NAMALWA (cell line): ENCODE measurements around the gene IL1RAPL1.
"Not testable (repeated sequence)": the region's sequence is repeated elsewhere in the genome, so short reads cannot be mapped to it uniquely, and the experiment has no call there.

Experiments used
- DNase-seq: peaks from one replicate; pipeline ENCODE4 v3.0.0-alpha.2; 2015; ENCODE audit warnings: low spot score

The IL1RAPL1 gene

DNA sequence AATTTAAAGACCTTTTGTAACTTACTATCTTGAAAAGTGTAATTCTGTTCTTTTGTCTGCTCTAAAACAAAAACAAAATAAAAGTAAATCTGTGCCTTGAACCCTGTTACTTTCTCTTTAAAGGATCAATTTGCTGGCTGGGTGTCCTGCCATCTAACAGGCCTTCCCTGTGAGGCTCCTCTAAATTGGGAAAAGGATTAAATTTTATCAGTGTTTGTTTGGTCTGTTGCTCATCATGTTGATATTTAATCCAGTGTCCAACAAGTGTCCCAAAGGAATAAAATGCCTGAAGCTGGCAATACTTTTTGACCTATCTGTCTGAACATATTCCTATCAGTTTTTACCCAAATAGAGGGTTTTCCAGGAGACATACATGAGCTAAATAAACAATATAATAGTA is 688.7 kb downstream of the IL1RAPL1 start:
- DNase-seq: no peak

DNA sequence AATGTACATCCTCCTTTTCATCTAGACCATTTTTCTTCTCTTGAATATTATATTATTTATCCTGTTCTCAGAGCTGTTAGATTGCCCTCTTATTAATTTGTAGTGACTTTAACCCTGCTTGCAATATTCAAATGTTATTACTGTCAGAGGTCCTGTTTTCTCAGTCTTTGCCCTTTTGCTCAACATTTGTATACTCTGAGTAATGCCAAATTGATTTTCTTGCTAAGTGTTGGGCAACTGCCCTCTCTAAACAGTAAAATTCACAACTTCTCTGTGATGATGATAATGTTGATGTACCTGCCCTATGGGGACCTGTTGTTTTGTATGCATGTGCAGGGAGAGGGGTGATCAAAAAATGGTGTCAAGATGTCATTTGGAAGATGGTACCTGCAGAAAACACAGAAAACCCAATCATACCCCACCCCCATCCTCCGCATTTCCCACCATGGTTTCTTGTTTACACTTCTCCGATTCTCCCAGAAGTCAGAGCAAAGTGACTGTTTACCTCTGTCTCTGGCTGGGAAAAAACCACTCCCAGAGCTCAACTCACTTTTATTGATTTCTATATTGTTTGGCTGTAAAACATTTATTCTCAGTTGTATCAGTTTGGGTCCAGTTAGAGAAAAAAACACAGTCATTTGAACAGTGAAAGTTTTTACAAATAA is 694.0 kb downstream of the IL1RAPL1 start:
- DNase-seq: no peak

DNA sequence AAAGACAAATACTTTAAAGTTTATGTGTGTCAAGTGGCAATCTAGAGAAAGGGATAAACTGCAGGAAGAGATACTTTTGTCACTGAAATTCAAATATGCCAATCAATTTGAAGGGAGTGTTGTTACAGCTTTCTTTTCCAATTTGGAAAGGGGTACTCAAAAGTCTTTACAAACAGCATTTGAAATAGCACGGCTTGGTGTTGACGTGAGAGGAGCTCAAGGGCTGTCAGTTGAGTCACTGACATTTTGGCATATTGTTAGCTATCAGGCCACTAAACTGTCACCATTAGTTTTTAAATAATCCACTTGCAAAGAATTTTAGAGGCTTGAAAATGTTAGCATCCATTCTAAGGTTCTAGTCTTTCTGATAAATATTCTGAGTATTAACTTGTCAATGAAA is 698.4 kb downstream of the IL1RAPL1 start:
- DNase-seq: no peak

DNA sequence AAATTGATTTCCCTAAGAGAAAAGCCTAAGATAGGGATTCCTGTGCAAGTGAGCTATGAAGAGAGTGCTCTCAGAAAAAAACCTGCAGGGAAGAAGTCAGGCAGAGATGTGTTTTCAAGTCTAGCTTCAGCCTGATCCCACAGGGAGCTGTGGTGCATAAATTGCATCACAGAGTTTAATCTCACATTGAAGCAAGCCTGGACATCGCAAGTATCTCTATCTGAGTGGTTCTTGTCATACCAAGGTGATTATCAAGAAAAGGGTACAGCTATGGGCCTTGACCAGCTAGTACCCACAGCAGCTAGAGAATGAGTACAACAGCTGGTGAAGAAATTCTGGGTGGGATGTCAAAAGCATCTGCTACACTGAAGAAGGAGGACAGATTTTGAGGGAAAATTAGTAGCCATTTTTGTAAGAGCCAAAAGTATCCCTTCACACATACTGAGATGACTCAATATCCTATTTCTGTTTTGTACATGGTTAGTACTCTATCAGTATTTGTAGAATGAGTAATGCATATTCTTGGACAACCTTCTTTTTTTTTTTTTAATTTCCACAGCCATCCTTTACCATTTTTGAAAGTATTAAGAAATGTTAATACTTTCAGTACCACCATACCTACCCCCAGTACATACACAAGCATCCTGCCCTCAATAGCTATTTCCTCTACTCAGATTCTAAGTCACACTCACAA is 708.9 kb downstream of the IL1RAPL1 start:
- no peak for DNase-seq

DNA sequence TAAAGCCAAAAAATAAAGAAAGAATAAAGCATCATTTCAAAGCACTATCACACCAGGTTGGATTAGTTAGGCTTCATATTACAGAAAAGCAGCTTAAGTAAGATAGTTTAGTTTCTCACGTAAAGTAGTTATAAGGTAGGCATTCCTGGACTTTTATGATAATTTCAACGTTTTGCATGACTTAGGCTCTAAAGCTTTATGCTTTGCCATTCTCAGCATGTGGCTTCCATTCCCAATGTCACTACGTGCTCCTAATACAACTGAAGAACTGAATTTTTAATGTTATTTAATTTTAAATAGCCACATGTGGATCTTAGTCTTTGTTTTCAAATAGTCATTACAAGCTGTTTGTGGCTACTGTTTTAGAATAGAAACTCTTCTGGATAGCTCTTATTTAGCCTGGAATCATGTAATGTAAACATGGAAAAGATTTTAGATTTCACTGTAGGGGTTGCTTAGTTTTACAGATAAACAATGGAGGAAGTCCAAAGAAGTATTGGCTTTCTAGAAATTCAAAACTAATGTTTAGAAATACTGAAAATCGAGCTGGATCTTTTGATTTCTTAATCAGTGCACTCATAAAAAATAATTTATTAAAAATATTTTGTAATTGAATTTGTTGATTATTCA is 710.0 kb downstream of the IL1RAPL1 start:
- no peak for DNase-seq

DNA sequence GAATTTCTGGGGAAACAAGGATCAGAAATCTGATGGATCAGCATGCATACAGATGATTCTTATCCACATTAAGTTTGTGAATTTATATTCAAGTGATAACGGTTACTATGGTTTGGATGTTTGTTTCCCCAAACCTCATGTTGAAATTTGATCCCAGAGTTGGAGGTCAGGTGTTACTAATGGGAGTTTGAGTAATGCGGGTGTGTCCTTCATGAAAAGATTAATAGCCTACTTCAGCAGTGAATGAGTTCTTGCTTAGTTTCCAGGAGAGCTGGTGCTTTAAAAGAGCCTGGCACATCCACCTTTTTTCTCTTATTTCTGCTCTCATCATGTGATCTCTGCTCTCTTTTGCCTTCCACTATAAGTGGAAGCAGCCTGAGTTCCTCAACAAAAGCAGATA is 712.4 kb downstream of the IL1RAPL1 start:
- no peak for DNase-seq

DNA sequence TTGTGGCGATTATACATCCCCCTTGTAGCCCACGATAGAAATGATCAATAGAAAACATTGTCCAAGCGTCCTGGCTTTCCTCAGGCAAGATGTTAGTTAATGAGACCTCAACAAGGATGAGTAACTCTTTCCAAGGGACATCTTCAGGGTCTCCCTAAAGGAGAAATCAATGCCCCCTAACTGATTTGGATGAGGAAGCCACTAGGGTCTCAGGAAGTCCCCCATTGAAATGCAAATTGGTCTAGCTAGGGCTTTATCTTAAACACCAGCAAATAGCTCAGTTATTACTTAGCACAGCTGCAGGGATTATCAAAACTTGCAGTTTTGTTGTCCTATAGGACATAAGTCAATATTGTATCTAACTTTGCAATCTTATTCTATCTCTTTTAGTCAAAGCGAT is 721.5 kb downstream of the IL1RAPL1 start:
- no peak for DNase-seq

DNA sequence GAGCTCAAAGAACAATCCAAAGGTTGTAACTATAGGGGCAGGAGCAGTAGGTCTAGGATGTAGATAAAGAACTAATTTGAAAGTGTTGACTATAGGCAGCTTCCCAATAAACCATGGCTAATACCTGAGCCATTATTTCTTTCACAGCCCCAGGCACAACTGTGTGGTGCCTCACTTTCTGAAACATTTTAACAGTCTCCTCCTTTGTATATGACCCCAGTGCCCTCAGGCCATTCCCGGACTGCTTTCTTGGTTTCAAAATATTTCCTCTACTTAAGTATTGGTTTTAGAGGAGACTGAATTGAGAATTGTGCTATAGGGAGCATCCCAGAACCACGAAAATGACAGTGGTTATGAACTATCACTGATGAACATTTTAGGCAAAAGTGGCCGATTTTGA is 728.7 kb downstream of the IL1RAPL1 start:
- no peak for DNase-seq

DNA sequence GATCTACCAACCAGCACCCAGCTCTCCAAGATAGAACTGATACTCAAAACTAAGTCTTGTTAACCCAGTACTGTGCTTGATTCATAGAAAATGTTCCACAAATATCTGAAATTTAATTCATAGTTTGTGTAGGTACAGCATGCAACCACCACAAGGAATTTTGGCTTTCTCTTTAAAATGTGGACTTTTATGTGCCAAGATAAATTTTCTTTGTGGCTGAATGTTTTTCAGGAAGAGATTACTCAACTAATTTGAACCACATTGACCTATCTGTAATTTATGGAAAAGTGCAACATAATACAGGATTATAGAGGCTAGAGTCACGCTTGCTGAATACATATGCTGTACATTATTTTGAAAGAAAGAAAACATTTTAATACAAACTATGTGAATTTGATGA is 730.8 kb downstream of the IL1RAPL1 start:
- DNase-seq: no peak

DNA sequence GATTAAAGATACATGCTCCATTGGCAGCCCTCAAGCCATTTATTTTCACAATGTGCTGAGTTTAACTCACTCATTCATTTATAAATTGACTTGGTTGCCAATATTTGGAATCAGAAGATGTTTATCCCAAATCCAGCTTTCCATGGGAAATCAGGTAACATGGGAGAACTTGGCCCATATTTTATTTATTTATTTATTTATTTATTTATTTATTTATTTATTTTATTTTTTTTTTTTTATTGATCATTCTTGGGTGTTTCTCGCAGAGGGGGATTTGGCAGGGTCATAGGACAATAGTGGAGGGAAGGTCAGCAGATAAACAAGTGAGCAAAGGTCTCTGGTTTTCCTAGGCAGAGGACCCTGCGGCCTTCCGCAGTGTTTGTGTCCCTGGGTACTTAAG is 745.2 kb downstream of the IL1RAPL1 start:
- not testable (repeated sequence) for DNase-seq

DNA sequence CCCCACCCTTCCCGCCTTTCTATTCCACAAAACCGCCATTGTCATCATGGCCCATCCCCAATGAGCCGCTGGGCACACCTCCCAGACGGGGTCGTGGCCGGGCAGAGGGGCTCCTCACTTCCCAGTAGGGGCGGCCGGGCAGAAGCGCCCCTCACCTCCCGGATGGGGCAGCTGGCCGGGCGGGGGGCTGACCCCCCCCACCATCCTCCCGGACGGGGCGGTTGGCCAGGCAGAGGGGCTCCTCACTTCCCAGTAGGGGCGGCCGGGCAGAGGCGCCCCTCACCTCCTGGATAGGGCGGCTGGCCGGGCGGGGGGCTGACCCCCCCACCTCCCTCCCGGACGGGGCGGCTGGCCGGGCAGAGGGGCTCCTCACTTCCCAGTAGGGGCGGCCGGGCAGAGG is 745.8 kb downstream of the IL1RAPL1 start:
- not testable (repeated sequence) for DNase-seq

DNA sequence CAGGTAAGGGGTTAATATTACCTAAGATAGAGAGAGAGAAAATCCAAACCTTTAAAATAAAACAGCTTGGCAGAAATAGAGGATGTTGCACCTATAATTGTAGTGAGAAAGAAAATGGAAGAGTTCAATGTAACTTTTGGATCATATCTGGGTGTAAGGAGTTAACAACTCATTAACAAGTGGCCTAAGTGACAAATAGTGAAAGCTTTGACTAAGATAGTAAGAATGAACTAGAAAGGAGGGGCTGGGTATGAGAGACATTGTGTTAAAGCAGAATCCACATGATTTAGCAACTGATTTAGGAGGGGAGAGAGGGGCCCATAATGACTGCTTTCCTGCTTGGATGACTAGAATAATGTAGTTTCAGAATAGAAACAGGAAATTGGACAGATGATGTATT is 761.0 kb downstream of the IL1RAPL1 start:
- no peak for DNase-seq

DNA sequence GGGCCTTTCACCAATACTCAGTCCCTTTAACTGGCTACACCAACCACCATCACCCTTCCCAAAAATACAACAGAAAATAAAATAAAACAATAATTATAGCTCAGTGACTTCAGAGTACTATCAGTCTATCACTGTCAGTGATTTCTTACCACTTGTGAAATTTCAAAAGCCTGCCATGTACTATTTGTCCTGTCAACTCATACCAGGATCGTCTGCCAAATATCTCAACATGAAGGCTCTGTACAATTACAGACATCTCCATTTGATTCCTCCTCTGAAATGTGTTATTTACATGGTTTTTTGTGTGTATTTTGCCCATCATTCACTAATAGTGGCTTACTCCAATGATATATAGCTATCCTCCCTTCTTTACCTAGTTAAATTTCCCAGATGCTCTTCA is 772.0 kb downstream of the IL1RAPL1 start:
- DNase-seq: no peak

DNA sequence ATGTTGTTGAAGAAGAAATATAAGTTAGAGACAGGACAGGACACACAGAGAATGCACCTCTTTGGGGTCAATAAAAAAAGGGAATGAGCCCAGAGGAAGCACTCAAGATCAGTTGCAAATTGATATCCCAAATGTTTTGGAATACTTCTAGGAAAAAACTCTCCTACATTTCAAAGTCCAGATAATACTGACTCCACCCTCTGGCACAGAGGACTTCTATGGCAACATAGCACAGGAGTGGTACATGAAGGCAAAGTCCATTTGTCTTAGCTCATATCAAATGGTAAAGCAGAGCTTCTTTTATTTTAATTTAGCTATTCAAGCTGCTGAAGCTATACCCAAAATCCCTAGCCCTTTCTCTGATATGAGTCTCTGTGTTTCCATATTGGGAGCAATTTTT is 787.5 kb downstream of the IL1RAPL1 start:
- DNase-seq: not testable (repeated sequence)

DNA sequence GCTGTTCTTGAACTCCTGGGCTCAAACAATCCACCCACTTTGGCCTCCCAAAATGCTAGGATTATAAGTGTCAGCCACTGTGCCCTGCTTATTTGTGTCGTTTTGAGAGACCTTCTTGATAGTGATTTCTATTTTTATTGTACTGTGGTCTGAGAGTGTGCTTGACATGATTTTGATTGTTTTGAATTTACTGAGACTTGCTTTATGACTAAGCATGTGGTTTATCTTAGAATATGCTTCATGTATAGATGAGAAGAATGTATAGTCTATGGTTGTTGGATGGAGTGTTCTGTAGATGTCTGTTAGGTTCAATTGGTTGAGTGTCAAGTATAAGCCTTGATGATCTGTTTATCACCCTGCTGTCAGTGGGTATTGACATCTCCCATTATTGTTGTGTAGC is 789.3 kb downstream of the IL1RAPL1 start:
- no peak for DNase-seq

DNA sequence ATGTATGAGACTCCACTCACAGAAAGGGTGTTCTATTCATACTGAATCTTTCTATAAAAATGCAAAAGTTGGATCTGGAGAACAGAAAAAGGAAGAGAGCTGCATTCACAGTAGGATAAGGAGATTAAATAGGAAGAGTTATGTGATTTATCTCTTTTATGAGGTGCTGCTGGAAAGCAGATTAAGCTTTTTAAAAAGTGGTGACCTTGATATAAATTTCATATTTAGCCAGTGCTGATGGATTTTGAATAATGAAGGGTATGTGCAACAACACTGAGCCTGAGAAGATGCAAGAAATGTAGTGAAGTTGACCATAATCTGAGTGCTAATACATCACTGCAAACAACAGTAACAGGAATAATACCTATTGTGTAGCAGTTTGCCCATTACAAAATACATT is 795.6 kb downstream of the IL1RAPL1 start:
- no peak for DNase-seq

DNA sequence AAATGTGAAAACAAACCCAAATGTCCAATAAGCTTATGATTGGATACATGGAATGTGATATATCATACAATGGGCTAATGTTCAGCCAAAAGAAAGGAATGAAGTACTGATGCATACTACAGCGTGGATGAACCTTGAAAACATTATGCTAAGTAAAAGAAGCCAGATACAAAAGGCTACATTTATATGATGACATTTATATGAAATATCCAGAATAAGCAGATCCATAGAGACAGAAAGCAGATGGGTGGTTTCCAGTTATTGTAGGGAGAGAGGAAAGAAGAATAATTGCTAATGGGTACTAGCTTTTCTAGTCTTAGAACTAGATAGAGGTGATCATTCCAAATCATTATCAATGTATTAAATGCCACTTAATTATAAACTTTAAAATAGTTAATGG is 801.3 kb downstream of the IL1RAPL1 start:
- no peak for DNase-seq

DNA sequence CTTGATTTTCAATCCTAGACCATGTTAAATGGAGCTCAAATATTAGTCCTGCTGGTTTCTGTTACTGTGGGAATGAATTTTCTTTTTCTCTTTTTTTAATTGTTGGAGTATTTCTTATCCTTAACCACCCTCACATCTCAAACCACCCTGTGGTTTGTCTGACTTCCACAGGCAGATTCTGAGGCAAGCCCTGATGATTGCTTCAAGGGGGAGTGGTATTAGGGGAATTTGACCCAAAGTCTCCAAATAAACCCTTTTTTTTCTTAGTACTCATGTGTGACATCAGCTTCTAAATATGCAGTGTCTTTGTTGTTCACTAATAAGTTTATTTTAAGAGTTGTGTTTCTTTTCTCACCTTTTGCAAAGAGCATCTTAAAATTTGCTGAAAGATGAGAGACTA is 810.3 kb downstream of the IL1RAPL1 start:
- no peak for DNase-seq

DNA sequence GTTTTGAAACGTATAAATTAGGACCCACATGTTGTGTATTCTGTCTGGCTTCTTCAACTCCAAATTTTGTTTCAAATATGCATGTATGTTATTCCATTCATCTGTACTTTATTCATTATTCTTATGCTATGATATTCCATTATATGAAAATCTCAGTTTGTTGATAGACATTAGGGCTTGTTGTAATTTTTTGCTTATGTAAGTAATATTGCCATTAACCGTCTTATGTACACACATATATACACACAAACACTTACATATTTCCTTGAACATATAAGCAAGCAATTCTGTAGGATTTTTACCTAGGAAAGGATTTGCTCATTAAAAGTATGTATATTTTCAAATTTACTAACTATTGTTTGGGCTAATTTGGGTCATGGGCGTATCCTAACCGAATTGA is 820.1 kb downstream of the IL1RAPL1 start:
- no peak for DNase-seq

DNA sequence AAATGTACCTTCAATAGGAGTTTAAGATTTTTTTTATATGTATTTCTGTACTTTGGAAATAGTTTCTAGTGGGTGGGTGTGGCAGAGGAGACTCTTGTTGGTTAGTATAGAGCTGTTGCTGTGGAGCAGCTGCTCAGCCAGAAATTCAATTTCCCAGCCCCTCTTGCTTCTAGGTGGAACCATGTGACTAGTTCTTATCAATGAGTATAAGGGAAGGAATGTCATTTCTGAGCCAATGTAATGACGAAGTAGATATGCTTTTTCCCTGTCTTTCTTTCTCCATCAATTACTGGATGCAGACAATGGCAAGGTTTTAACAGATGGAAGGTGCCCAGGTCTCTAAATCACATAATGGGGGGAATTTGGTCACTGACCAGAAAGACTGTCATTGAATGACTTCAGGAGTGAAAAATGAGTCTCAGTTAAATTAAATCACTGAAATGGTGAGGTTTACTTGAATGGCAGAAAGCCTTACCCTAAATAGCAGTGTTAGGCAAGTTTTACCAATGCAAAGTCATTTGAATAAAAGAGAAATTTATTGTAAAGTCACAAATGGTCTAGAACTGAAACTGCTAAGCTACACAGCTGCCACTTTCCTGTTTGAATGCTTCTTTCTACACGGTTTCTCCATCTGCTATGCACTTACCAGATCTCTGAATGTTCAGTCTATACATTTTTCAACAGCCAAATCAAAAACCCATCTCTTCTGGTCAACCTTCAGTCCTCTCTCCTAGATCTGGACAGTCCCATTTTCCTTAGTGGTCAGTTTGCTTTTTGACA is 832.7 kb downstream of the IL1RAPL1 start:
- no peak for DNase-seq

DNA sequence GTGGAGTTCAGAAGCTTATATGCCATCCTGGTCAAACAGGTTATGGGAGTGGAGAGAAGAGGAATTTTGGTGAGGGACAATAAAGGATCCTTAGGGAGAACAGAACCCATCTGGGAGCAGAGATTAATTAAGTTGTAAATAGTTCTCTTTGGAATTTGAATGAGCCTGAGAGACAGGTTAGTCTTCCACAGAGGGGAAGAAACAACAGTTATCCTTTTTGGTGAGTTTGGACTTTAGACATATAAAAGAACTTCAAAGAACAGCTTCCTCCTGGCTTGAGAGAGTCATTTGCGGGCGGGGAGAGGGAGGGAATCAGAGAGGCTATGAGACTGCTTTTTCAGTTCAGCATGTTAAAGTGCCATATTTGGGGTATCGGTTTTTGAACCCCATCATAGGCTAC is 834.8 kb downstream of the IL1RAPL1 start:
- no peak for DNase-seq

DNA sequence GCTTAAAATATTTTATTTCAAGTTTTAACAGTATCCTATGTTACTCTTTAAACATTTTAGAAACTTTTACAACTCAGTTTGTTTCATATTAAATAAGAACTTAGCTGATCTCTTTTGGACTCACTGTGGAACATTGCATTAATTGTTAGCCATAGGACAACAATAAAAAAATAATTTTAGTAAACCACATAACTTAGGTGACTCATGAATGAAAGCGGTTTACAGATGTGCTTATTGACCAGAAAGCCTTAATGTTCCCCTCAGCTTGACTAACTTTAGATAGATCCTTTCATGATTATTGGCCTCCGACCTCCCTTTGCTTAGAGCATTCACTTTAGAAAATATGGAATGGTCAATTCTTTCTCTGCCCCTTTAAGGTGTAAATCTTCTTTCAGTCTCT is 844.6 kb downstream of the IL1RAPL1 start:
- no peak for DNase-seq

DNA sequence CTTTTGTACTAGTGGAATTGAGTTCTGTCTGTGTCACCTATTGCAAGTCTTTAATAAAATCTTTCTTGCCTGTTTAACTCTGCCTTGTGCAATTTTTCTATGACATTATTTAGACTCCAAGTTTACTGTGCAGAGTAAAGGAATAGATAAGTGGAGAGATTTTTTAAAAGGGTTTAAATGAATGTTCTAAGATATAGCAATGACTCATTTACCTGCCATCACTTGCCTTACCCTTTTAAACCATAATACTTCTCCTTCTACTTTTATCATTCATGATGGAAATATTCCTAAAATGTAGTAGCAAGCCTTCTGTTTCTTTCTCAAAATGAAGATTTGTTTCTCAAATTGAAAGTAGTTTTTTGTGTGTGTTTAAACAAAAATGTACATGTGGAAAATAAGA is 845.3 kb downstream of the IL1RAPL1 start:
- no peak for DNase-seq
